HepG2 (cell line): ENCODE results near the gene ZSCAN26. TPM values are rescaled to one million over a fixed set of nuclear protein-coding genes. Genes with fewer than 3 reads are reported as not detected.

Experiments
- ATF7 ChIP-seq, 2 experiments: fragments of 450-650 bp in 1 of 2; sonication (generic) in 1 of 2; formaldehyde crosslinking in 1 of 2; IDR thresholded peaks; 2 replicates each; pipeline versions ENCODE4 v1.4.0 to v1.6.1; 2016 to 2020; ENCODE audit warnings: antibody characterized with exemption in 1 of 2, mild to moderate bottlenecking in 1 of 2, missing genetic modification reagents in 1 of 2
- ATRX ChIP-seq: sonication (generic); formaldehyde crosslinking; IDR thresholded peaks from 2 replicates; pipeline ENCODE4 v1.4.0; 2020; ENCODE audit warnings: missing genetic modification reagents, borderline replicate concordance
- CHD4 ChIP-seq: fragments of 200-600 bp; sonication (generic); IDR thresholded peaks from 2 replicates; pipeline ENCODE4 v1.7.0; 2017; ENCODE audit warnings: mild to moderate bottlenecking, low read length, borderline replicate concordance
- CTCF ChIP-seq: sonication (generic); formaldehyde crosslinking; IDR thresholded peaks from 2 replicates; pipeline ENCODE4 v1.5.0; 2020; ENCODE audit warnings: mild to moderate bottlenecking, missing genetic modification reagents, moderate library complexity
- E2F1 ChIP-seq: sonication (generic); formaldehyde crosslinking; IDR thresholded peaks from 2 replicates; pipeline ENCODE4 v1.5.0; 2020; ENCODE audit warnings: missing genetic modification reagents
- KLF9 ChIP-seq: IDR thresholded peaks from 2 replicates; pipeline ENCODE4 v1.6.1; 2016; ENCODE audit warnings: low read depth
- MTA1 ChIP-seq: sonication (generic); formaldehyde crosslinking; IDR thresholded peaks from 2 replicates; pipeline ENCODE4 v1.4.0; 2020; ENCODE audit warnings: missing genetic modification reagents, mild to moderate bottlenecking, borderline replicate concordance
- PTBP1 ChIP-seq: fragments of 200-400 bp; formaldehyde crosslinking; IDR thresholded peaks from 2 replicates; pipeline ENCODE4 v1.6.1; 2018; ENCODE audit warnings: low read length, low read depth; ENCODE audit not compliant: poor library complexity, severe bottlenecking
- SMAD3 ChIP-seq: sonication (generic); formaldehyde crosslinking; IDR thresholded peaks from 2 replicates; pipeline ENCODE4 v1.4.0; 2020; ENCODE audit warnings: missing genetic modification reagents
- SMARCE1 ChIP-seq: fragments of 450-650 bp; IDR thresholded peaks from 2 replicates; pipeline ENCODE4 v1.6.1; 2017; ENCODE audit warnings: borderline replicate concordance
- SPEN ChIP-seq: sonication (generic); formaldehyde crosslinking; IDR thresholded peaks from 2 replicates; pipeline ENCODE4 v1.5.1; 2020; ENCODE audit warnings: low read depth, mild to moderate bottlenecking, missing genetic modification reagents
- TP53 ChIP-seq: sonication (generic); formaldehyde crosslinking; conservative IDR thresholded peaks from 2 replicates; pipeline ENCODE4 v1.4.0; 2020; ENCODE audit warnings: missing genetic modification reagents
- ZBTB14 ChIP-seq: sonication (generic); formaldehyde crosslinking; IDR thresholded peaks from 2 replicates; pipeline ENCODE4 v1.4.0; 2020; ENCODE audit warnings: missing genetic modification reagents
- ZBTB26 ChIP-seq: IDR thresholded peaks from 2 replicates; pipeline ENCODE4 v1.6.1; 2016; ENCODE audit warnings: missing compliant biosample characterization, missing genetic modification reagents, borderline replicate concordance
- ZNF101 ChIP-seq: sonication (generic); formaldehyde crosslinking; IDR thresholded peaks from 2 replicates; pipeline ENCODE4 v1.4.0; 2020; ENCODE audit warnings: mild to moderate bottlenecking, low read depth, missing genetic modification reagents, borderline replicate concordance
- ZNF20 ChIP-seq: sonication (generic); formaldehyde crosslinking; IDR thresholded peaks from 2 replicates; pipeline ENCODE4 v1.4.0; 2020; ENCODE audit warnings: mild to moderate bottlenecking, moderate library complexity, missing genetic modification reagents
- ZNF276 ChIP-seq: sonication (generic); formaldehyde crosslinking; IDR thresholded peaks from 2 replicates; pipeline ENCODE4 v1.4.0; 2020; ENCODE audit warnings: mild to moderate bottlenecking, low read depth, missing genetic modification reagents
- ZNF282 ChIP-seq: fragments of 450-650 bp; IDR thresholded peaks from 2 replicates; pipeline ENCODE4 v1.6.1; 2018; ENCODE audit not compliant: partially characterized antibody
- ZNF619 ChIP-seq: sonication (generic); formaldehyde crosslinking; IDR thresholded peaks from 2 replicates; pipeline ENCODE4 v1.4.0; 2020; ENCODE audit warnings: mild to moderate bottlenecking, missing genetic modification reagents
- ZNF674 ChIP-seq: sonication (generic); formaldehyde crosslinking; IDR thresholded peaks from 2 replicates; pipeline ENCODE4 v1.5.0; 2020; ENCODE audit warnings: low read depth, mild to moderate bottlenecking, missing genetic modification reagents
- ZNF709 ChIP-seq: sonication (generic); formaldehyde crosslinking; IDR thresholded peaks from 2 replicates; pipeline ENCODE4 v1.5.0; 2020; ENCODE audit warnings: mild to moderate bottlenecking, missing genetic modification reagents
- ZNF792 ChIP-seq: IDR thresholded peaks from 2 replicates; pipeline ENCODE4 v1.6.1; 2016
- polyA plus RNA-seq, 8 experiments: library from polyadenylated mRNA; depleted of rRNA in 3 of 8; stranded (reverse) in 7 of 8; unstranded in 1 of 8; fragments of >200 nt; fragmentation: Illumina TruSeq in 4 of 8; extraction: Trizol in 4 of 8; gene quantifications; 2 replicates each; pipeline versions ENCODE4 v1.2.1 to v1.2.3, GENCODE V29; 2011 to 2016; ENCODE audit warnings: low read depth in 4 of 8, missing spikeins in 1 of 8, mixed read lengths in 1 of 8; ENCODE audit not compliant: insufficient read depth in 1 of 8
- total RNA-seq, 5 experiments: library from RNA; depleted of rRNA; stranded (reverse); fragments of >200 nt; fragmentation: Illumina TruSeq; extraction: Trizol; gene quantifications; 2 replicates each; pipeline ENCODE4 v1.2.3, GENCODE V29; 2016; ENCODE audit warnings: low read depth in 1 of 5

The ZSCAN26 gene
- total and polyA plus RNA-seq, 2 of the 13 experiments (the other 11 are each of a cell fraction or from before 2014, with no cell fraction given) = 12.0 to 15.6 TPM

GRCh38 chr6:28225056-28225834 is 41.7 kb upstream of the ZSCAN26 start, which contains the start of gene ZSCAN9 (continued):
- peak; percentile 84; the same call in 1 of the 2 replicates for TF ChIP-seq ZNF276 (CRISPR knock-in tag)
- peak; percentile 73; the same call in 1 of the 2 replicates for TF ChIP-seq SMAD3 (CRISPR knock-in tag)
- peak; percentile 94 for TF ChIP-seq ZBTB26 (CRISPR knock-in tag)
- TF ChIP-seq ZNF709 (CRISPR knock-in tag) = no peak
- TF ChIP-seq ZNF282 = no peak
- TF ChIP-seq E2F1 (CRISPR knock-in tag) = no peak
- TF ChIP-seq MTA1 (CRISPR knock-in tag) = peak; percentile 96
- peak; percentile 35 for TF ChIP-seq CTCF
- peak; percentile 71; the same call in 1 of the 2 replicates for TF ChIP-seq ZNF20 (CRISPR knock-in tag)
- peak; percentile 96 for TF ChIP-seq SPEN
- TF ChIP-seq ZNF674 = no peak
- TF ChIP-seq SMARCE1 = no peak
- no peak for TF ChIP-seq PTBP1
- no peak for TF ChIP-seq ZBTB14
- TF ChIP-seq TP53 (CRISPR knock-in tag) = no peak
- TF ChIP-seq ZNF619 = 0 out of 2 replicates have a peak, but pooled peaks have one; percentile 61
- no peak for TF ChIP-seq CHD4
- no peak for TF ChIP-seq ATF7 (IDR thresholded peaks at IDR 0.05)
- TF ChIP-seq ATF7 (CRISPR knock-in tag; IDR thresholded peaks at IDR 0.05) = peak; percentile 51; the same call in 1 of the 2 replicates
- 0 out of 2 replicates have a peak, but pooled peaks have one; percentile 68 for TF ChIP-seq ZNF101 (CRISPR knock-in tag)
- TF ChIP-seq ZNF792 (CRISPR knock-in tag) = peak; percentile 91
- TF ChIP-seq ATRX (CRISPR knock-in tag) = no peak
- TF ChIP-seq KLF9 (CRISPR knock-in tag) = peak; percentile 55; the same call in 1 of the 2 replicates
